Neural progenitor cell (in vitro differentiated cells): ENCODE measurements around the gene EPHB2.

ENCODE experiments used
- EZH2 ChIP-seq: fragments of 200-600 bp; sonication (generic); IDR thresholded peaks from 2 replicates; pipeline ENCODE4 v1.6.1; 2017; ENCODE audit warnings: antibody characterized with exemption, mild to moderate bottlenecking, moderate library complexity
- EZH2phosphoT487 ChIP-seq: fragments of 200-600 bp; sonication (generic); IDR thresholded peaks from 2 replicates; pipeline ENCODE4 v1.6.1; 2017; ENCODE audit warnings: antibody characterized with exemption
- TF ChIP-seq, protein P1 (sequence below): fragments of 200-600 bp; sonication (generic); IDR thresholded peaks from 2 replicates; pipeline ENCODE4 v1.5.1; 2017; ENCODE audit warnings: antibody characterized with exemption, mild to moderate bottlenecking

DNA sequence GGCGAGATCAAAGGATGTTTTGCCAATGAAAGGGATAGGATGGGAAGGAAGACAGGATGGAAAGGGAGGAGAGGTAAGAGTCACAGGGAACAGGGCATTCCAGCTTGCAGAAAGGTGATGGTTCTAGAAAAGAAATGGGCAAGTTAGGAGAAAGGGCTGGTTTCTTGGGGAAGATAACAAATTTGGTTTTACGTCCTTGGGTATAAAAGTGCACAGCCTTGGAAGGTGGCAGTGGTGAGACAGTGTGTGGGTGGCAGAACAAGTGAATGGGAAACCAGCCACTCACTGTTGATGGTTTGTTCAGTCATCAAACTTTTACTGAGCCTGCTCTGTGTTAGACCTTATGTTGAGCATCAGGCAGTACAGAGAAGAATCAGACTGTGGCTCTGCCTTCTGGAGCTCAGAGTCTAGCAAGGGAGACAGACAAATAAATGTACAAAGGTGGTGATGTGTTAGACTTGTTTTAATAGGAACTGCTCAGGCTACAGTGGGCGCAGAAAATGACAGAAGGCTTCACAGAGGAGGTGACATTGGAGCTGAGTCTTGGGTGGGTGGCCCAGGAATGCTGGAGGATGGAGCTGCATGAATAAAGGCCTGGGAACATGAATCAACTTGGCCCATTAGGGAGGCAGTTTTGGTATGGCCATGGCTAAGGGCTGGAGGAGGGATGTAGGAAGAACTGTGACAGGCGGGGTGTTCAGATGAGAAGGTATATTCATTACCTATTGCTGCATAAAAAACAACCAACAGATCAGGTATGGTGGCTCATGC, 76.3 kb downstream of the EPHB2 start:
- TF ChIP-seq, protein P1, sequence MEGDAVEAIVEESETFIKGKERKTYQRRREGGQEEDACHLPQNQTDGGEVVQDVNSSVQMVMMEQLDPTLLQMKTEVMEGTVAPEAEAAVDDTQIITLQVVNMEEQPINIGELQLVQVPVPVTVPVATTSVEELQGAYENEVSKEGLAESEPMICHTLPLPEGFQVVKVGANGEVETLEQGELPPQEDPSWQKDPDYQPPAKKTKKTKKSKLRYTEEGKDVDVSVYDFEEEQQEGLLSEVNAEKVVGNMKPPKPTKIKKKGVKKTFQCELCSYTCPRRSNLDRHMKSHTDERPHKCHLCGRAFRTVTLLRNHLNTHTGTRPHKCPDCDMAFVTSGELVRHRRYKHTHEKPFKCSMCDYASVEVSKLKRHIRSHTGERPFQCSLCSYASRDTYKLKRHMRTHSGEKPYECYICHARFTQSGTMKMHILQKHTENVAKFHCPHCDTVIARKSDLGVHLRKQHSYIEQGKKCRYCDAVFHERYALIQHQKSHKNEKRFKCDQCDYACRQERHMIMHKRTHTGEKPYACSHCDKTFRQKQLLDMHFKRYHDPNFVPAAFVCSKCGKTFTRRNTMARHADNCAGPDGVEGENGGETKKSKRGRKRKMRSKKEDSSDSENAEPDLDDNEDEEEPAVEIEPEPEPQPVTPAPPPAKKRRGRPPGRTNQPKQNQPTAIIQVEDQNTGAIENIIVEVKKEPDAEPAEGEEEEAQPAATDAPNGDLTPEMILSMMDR = no peak
- TF ChIP-seq EZH2phosphoT487 (no peak), EZH2 (no peak)
